Chondrocyte (in vitro differentiated cells): ENCODE measurements around the gene NPNT. TPM values are rescaled to one million over a fixed set of nuclear protein-coding genes. Genes with fewer than 3 reads are reported as not detected.

Experiments
- DNase-seq: peaks from one replicate; pipeline ENCODE4 v3.0.0; 2021; ENCODE audit warnings: mixed read lengths, low spot score
- H3K27ac Mint-ChIP-seq: one replicate; pipeline ENCODE4 v1.8.0; 2021; ENCODE audit warnings: mild to moderate bottlenecking, moderate library complexity, mixed read lengths; ENCODE audit not compliant: unreplicated experiment
- H3K27me3 Mint-ChIP-seq: 2 replicates; pipeline ENCODE4 v1.8.0; 2021; ENCODE audit warnings: low read depth, mixed read lengths
- H3K36me3 Mint-ChIP-seq: 2 replicates; pipeline ENCODE4 v1.8.0; 2021; ENCODE audit warnings: low read depth, mixed read lengths
- H3K4me1 Mint-ChIP-seq: 2 replicates; pipeline ENCODE4 v1.8.0; 2021; ENCODE audit warnings: low read depth, mild to moderate bottlenecking, mixed read lengths
- H3K4me3 Mint-ChIP-seq: one replicate; pipeline ENCODE4 v1.8.0; 2021; ENCODE audit warnings: mild to moderate bottlenecking, moderate library complexity, mixed read lengths; ENCODE audit not compliant: unreplicated experiment
- H3K9me3 Mint-ChIP-seq: 2 replicates; pipeline ENCODE4 v1.8.0; 2021; ENCODE audit warnings: low read depth, mixed read lengths
- CTCF ChIP-seq: fragments of 200-600 bp; sonication (generic); IDR thresholded peaks from 2 replicates; pipeline ENCODE4 v1.5.0; 2021; ENCODE audit warnings: antibody characterized with exemption, mild to moderate bottlenecking, moderate library complexity
- total RNA-seq: library from RNA; stranded (reverse); gene quantifications from 3 replicates; pipeline ENCODE4 v1.2.1, GENCODE V29; 2021

NPNT gene
- total RNA-seq, 1 donor from 2014 or later, result 2.8 TPM

GRCh38 chr4:105957680-105958079 lies 62.4 kb downstream of the NPNT start:
- Mint-ChIP-seq H3K27ac (no peak overlapping the region), H3K9me3 (no peaks in the 10 kb centered on the region), H3K36me3 (no peaks in the 10 kb centered on the region), H3K4me3 (no peak overlapping the region), H3K27me3 (peaks cover 7% of the 10 kb centered on the region), H3K4me1 (peaks cover 19% of the 10 kb centered on the region)
- TF ChIP-seq CTCF, result no peak
- no peak for DNase-seq

GRCh38 chr4:105963461-105964400 lies 68.5 kb downstream of the NPNT start:
- H3K9me3 Mint-ChIP-seq, result no peaks in the 10 kb centered on the region
- no peak overlapping the region for H3K4me3 Mint-ChIP-seq
- H3K27me3 Mint-ChIP-seq, result no peaks in the 10 kb centered on the region
- TF ChIP-seq CTCF, result no peak
- H3K4me1 Mint-ChIP-seq, result peaks cover 31% of the 10 kb centered on the region
- no peaks in the 10 kb centered on the region for H3K36me3 Mint-ChIP-seq
- H3K27ac Mint-ChIP-seq, result no peak overlapping the region
- DNase-seq, result no peak

GRCh38 chr4:105965183-105965800 lies 70.0 kb downstream of the NPNT start:
- Mint-ChIP-seq H3K27ac (no peak overlapping the region), H3K4me1 (peaks cover 31% of the 10 kb centered on the region)
- no peak for TF ChIP-seq CTCF

GRCh38 chr4:105966051-105966450 lies 70.8 kb downstream of the NPNT start:
- Mint-ChIP-seq H3K9me3 (no peaks in the 10 kb centered on the region), H3K4me3 (no peak overlapping the region), H3K36me3 (no peaks in the 10 kb centered on the region), H3K27me3 (peaks cover 4% of the 10 kb centered on the region), H3K4me1 (peaks cover 31% of the 10 kb centered on the region), H3K27ac (peak overlapping the region; percentile 61)
- TF ChIP-seq CTCF, result no peak
- no peak for DNase-seq

More at GRCh38 chr4:105965183-105965800, 70.0 kb downstream of the NPNT start:
- Mint-ChIP-seq H3K9me3 (no peaks in the 10 kb centered on the region), H3K36me3 (no peaks in the 10 kb centered on the region), H3K27me3 (peaks cover 1% of the 10 kb centered on the region), H3K4me3 (no peak overlapping the region)
- no peak for DNase-seq

GRCh38 chr4:105967058-105967658 lies 71.9 kb downstream of the NPNT start:
- Mint-ChIP-seq H3K9me3 (no peaks in the 10 kb centered on the region), H3K27me3 (peaks cover 7% of the 10 kb centered on the region), H3K4me1 (peaks cover 31% of the 10 kb centered on the region), H3K4me3 (no peak overlapping the region), H3K36me3 (no peaks in the 10 kb centered on the region), H3K27ac (peak overlapping the region; percentile 66)
- no peak for DNase-seq
- no peak for TF ChIP-seq CTCF
